Iris pigment epithelial cell (primary cell): Measurements from ENCODE around the gene GPR78.
A peak's percentile ranks its signal among the peaks of the same experiment; 100 is the strongest.

ENCODE experiments used
- DNase-seq: peaks from one replicate; pipeline ENCODE4 v3.0.0-alpha.2; 2011; ENCODE audit warnings: low read depth

GPR78 gene

GRCh38 chr4:8586671-8587468 is 6.7 kb downstream of the GPR78 start:
- DNase-seq: no peak

- no peak for DNase-seq
Observed at GRCh38 chr4:8587469-8588195, 7.4 kb downstream of the GPR78 start.

GRCh38 chr4:8588196-8588470 is 7.9 kb downstream of the GPR78 start:
- DNase-seq: no peak

- no peak for DNase-seq
Observed at GRCh38 chr4:8589336-8589735, 9.1 kb downstream of the GPR78 start.

- peak; percentile 16 for DNase-seq
Observed at GRCh38 chr4:8589823-8590545, 9.8 kb downstream of the GPR78 start.

GRCh38 chr4:8590546-8590880 is 10.3 kb downstream of the GPR78 start:
- no peak for DNase-seq

- no peak for DNase-seq
Observed at GRCh38 chr4:8591114-8591513, 10.9 kb downstream of the GPR78 start.

- DNase-seq: no peak
Observed at GRCh38 chr4:8591626-8592365, 11.6 kb downstream of the GPR78 start.

GRCh38 chr4:8592366-8593263 is 12.4 kb downstream of the GPR78 start, which contains the start of gene CPZ:
CPZ (plus strand) TSS chr4:8592765; CDS start chr4:8592834, 69 bp downstream.
- peak; percentile 63 for DNase-seq

GRCh38 chr4:8593264-8594096 is 13.3 kb downstream of the GPR78 start:
- peak; percentile 13 for DNase-seq

GRCh38 chr4:8594097-8595038 is 14.2 kb downstream of the GPR78 start:
- peak; percentile 79 for DNase-seq

- DNase-seq: peak; percentile 13
Observed at GRCh38 chr4:8595237-8596087, 15.3 kb downstream of the GPR78 start.

GRCh38 chr4:8596891-8597290 is 16.7 kb downstream of the GPR78 start:
- no peak for DNase-seq

GRCh38 chr4:8597319-8597718 is 17.1 kb downstream of the GPR78 start:
- no peak for DNase-seq

- DNase-seq: no peak
Observed at GRCh38 chr4:8597791-8598190, 17.6 kb downstream of the GPR78 start.

GRCh38 chr4:8598391-8599090 is 18.3 kb downstream of the GPR78 start:
- no peak for DNase-seq

GRCh38 chr4:8599091-8599460 is 18.9 kb downstream of the GPR78 start:
- DNase-seq: no peak

- DNase-seq: peak; percentile 90
Observed at GRCh38 chr4:8599657-8600056, 19.5 kb downstream of the GPR78 start.
